Right forelimb (tissue), 1 donor: Measurements from ENCODE around the gene PLIN3.
"Not testable (repeated sequence)": the region's sequence is repeated elsewhere in the genome, so short reads cannot be mapped to it uniquely, and the experiment has no call there.

ENCODE experiments used
- DNase-seq: peaks from one replicate; pipeline ENCODE4 v3.0.0-alpha.2; 2018

Gene PLIN3

DNA sequence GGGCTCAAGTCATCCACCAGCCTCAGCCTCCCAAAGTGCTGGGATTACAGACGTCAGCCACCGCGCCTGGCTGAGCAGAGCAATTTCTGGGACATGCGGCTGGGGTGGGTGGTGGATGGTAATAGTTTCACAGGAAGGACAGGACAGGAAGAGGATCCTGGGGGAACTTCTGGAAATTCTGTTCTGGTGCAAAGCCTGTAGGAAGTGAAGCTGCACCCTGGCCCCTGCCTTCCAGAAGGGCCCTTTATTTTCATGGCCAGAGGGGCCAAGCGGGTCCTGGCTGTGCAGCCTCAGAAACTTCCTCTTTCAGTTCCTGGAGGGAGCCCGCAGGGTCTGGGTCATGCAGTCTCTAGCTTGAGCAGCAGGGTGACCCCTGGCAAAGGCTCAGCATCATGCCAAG lies 60.3 kb downstream of the PLIN3 start:
- no peak for DNase-seq

- DNase-seq = no peak
These were observed 61.1 kb downstream of the PLIN3 start for GRCh38 chr19:4806384-4806783.

DNA sequence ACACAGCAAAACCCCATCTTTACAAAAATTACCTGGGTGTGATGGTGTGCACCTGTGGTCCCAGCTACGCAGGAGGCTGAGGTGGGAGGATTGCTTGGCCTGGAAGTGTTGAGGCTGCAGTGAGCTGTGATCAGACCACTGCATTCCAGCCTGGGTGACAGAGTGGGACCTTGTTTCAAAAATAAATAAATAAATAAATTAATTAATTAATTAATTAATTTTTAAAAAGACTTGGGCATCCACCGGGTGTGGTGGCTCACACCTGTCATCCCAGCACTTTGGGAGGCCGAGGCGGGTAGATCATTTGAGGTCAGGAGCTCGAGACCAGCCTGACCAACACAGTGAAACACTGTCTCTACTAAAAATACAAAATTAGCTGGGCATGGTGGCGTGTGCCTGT lies 62.3 kb downstream of the PLIN3 start:
- DNase-seq = not testable (repeated sequence)

- DNase-seq = no peak
These were observed 63.5 kb downstream of the PLIN3 start for GRCh38 chr19:4803736-4804695.

DNA sequence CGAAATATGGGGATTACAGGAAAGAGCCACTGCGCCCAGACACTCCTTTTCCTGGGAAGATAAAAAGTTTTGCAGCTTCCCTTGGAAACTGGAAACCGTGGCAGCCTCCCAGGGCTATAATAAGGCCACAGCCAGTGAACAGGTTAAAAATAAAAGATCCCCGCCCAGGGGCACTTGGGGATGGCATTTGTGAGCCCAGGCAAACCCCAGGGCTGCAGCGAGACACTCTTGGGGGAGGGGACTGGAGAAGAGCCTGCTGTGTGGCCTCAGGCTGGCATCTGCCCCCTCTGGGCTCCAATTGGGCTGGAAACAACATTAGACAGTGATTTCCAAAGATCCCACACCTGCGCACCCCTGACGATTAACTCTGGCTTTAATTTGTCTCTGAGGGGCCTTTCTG lies 64.8 kb downstream of the PLIN3 start:
- no peak for DNase-seq

- no peak for DNase-seq
These were observed 66.3 kb downstream of the PLIN3 start for GRCh38 chr19:4801085-4801619.

DNA sequence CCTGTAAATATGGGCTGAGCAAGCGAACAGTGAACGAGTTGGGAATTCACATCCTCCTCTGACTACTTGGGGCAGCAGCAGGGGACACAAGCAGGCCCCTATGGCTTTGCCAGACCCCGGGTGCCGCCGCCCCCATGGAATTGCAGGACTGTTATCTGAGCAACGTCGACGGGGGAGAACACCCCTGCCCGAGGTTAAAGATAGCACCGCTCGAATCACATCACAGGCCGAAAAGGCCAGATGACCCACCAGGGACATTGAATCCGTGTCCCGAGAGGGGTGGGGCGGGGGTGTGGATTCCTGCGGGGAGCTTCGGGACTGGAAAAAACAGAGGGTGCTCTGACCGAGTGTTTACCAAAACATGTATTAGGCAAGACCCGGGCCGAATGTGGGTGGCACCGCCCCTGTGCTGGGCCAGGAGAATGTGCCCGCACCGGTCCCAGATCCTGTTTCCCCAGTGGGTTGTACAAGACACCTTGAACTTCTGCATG lies 66.8 kb downstream of the PLIN3 start:
- no peak for DNase-seq

DNA sequence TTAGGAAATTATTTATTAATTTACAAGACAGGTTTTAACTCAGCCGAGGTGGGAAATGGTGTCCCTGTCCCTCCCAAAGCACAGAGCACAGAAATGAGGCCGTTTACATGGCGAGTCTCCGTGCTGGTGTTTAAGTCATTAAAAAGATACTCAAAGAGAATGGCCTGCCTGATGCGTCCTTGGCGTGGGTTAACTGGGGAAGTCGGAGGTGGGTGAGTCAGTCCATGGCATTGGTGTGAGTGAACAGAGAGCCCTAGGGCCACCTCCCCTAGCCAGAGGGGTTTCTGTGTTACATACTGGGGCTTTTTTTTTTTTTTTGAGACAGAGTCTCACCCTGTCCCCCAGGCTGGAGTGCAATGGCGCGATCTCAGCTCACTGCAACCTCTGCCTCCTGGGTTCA lies 72.1 kb downstream of the PLIN3 start:
- DNase-seq = no peak

DNA sequence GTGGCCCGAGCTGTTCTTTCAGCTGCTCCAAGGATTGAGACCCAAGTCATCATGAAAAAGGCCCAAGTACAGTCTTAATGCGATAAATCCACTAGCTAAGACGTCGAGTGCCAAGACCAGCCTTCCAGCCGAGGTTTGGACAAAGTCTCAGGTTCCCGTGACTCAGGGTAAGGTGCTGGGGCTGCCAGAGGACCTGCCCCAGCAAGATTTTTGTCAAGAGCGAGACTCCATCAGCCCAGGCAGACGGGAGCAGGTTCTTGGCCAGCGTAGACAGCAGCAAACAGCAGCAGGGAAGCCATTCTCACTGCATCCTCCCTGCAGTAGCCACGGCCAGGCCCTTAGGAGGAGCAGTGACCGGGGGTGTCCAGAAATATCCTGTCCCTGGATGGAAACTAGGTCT lies 72.5 kb downstream of the PLIN3 start:
- no peak for DNase-seq

DNA sequence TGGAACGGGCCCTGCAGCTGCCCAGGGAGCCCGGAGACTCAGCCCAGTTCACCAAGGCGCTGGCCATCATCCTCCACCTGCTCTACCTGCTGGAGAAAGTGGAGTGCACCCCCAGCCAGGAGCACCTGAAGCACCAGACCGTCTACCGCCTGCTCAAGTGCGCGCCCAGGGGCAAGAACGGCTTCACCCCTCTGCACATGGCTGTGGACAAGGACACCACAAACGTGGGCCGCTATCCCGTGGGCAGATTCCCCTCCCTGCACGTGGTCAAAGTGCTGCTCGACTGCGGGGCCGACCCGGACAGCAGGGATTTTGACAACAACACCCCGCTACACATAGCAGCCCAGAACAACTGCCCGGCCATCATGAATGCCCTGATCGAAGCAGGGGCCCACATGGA lies 74.2 kb downstream of the PLIN3 start:
- not testable (repeated sequence) for DNase-seq

GRCh38 chr19:4792866-4793195 lies 74.6 kb downstream of the PLIN3 start:
- not testable (repeated sequence) for DNase-seq

DNA sequence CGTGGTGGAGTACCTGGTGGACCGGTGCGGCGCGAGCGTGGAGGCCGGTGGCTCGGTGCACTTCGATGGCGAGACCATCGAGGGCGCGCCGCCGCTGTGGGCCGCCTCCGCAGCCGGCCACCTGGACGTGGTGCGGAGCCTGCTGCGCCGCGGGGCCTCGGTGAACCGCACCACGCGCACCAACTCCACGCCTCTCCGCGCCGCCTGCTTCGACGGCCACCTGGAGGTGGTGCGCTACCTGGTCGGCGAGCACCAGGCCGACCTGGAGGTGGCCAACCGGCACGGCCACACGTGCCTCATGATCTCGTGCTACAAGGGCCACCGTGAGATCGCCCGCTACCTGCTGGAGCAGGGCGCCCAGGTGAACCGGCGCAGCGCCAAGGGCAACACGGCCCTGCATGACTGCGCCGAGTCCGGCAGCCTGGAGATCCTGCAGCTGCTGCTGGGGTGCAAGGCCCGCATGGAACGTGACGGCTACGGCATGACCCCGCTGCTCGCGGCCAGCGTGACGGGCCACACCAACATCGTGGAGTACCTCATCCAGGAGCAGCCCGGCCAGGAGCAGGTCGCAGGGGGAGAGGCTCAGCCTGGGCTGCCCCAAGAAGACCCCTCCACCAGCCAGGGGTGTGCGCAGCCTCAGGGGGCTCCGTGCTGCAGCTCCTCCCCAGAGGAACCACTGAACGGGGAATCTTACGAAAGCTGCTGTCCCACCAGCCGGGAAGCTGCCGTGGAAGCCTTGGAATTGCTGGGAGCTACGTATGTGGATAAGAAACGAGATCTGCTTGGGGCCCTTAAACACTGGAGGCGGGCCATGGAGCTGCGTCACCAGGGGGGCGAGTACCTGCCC lies 75.2 kb downstream of the PLIN3 start:
- DNase-seq = not testable (repeated sequence)

GRCh38 chr19:4791183-4792018 lies 76.1 kb downstream of the PLIN3 start, which contains the start of gene FEM1A:
Gene FEM1A, plus strand, starts transcription at chr19:4791734. Its CDS starts 121 bp downstream, at chr19:4791855.
- peak; percentile 99 for DNase-seq
